ENCODE results near the gene DOCK2. TPM values are rescaled to one million over a fixed set of nuclear protein-coding genes. Genes with fewer than 3 reads are reported as not detected.

DOCK2 gene
- total RNA-seq, 1 donor from 2014 or later: 0.17 TPM

DNA sequence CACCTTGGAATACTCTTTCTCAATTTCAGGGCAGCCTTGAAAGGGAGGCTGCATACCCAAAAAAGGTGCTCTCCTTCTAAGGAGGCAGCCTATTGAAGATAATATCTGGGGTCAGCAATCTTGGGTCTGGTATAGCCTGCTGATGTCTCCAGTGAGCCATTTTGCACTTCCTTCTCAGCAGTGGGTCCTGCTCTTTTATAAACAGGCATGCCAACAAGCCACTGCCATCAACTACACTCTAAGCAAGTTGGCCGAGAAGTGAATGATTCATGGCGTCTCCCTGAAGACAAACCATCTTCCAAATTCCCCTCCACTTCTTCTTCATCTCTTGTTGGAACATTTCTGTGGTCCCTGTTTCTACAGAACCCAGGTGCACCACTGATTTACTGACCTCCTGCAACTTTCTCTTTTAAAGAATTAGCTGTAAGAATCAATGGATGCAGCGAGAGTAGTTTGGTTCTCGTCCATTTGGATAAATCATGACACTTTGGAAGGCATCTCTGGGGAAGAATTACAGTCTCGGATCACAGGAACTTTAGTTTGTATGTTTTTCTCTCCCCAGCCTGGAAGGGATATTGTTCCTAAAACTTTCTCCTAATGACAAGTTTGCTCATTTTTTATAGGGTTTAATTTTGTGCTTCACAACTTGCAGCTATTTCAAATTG, 234.9 kb downstream of the DOCK2 start:
- no peak for DNase-seq

DNA sequence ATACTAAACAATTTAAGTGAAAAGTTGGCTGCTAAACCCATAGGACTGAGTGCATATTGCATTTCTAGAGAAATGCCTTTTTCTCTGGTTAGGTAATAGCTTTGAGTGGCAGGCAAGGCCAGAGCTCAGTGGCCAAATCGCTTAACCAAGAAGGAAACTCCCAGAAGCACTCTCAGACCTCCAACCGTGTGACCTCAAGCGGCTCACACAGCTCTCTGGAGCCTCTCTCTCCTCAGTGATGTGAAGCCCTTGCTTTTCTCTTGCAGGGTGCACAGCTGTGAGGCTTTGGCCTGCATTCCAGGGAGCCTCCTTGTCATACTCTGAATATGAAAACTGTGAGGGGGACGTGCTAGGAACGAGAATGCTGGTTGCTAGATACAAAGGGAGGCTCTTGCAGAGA, 236.6 kb downstream of the DOCK2 start:
- DNase-seq: no peak

DNA sequence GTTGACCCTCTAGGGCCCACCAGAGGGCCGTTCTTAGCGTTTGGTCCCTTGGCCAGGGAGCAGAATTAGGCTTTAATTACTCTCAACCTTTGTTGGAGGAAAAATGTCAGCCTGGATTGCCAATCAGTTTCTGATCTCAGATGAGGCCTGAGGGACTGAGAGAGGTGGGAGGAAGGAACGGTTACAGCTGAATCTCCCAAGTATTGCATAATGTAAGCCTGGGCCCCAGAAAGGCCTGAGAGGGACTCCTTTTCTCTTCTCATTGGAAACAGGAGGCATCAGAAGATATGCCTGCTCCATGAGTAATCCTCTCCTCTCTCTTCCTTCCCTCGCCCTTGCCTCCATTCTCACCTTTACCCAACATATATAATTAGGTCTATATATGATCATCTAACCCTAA, 237.5 kb downstream of the DOCK2 start:
- DNase-seq: no peak

DNA sequence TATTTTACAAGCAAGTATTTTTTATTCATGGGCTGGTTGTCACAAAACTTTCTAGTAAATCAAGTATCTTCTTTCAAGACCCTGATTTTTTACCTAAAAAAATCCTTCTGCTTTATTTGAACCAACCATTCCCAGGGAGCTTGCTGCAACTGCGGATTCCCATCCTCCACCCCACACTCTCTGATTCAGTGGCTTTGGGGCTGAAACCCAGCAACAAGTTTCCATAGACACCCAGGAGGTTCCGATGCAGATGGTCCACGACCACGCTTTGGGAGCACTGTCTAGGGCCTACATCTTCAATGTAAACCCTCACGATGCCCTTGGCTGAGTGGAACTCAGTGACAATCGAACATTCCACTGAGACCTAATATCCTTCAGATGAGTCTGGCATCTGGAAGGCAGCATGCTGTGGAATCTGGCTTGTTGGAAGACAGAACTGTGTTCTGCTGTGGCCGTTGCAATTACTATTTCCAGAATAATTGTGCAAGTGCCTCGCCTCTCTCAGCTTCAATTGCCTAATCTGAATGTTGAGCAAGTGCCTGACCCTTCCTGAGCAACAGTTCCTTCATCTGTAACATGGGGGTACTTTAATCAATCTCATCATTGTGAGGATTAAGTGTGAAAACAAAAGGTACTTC, 238.1 kb downstream of the DOCK2 start:
- DNase-seq: no peak

DNA sequence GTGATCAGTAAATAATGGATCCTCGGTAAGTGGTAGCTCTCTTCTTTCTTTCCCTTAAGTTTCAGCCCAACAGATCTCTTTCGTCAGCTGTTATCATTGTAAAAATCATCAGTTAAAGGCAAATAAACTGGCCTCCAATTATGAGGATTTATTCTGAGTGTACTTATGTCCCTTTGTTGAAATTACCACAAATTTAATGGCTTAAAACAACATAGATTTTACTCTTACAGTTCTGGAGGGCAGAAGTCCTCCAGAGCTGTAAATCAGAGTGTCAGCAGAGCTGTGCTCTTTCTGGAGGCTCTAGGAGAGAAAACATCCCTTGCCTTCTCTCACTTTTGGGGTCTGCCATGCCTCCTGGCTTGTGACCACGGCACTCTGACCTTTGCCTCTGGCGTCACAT, 238.7 kb downstream of the DOCK2 start:
- no peak for DNase-seq

DNA sequence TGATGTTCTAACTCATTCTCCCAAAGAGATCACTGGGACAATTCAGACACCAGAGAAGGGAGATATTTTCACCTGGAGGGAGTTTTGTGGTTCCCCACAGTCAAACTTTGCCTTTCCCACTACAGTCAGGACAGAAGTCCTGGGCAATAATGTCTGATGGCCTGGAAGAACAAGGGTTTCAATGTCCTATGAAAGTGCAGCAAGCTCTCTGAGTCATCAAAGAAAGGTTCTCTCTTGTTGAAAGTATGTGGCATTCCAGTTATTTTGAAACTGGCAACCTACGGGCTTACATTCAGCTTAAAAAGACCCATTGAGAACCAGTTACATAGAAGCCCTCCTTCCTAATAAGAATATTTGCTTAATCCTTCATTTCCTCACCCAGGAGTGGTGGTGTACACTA, 239.3 kb downstream of the DOCK2 start:
- DNase-seq: no peak

DNA sequence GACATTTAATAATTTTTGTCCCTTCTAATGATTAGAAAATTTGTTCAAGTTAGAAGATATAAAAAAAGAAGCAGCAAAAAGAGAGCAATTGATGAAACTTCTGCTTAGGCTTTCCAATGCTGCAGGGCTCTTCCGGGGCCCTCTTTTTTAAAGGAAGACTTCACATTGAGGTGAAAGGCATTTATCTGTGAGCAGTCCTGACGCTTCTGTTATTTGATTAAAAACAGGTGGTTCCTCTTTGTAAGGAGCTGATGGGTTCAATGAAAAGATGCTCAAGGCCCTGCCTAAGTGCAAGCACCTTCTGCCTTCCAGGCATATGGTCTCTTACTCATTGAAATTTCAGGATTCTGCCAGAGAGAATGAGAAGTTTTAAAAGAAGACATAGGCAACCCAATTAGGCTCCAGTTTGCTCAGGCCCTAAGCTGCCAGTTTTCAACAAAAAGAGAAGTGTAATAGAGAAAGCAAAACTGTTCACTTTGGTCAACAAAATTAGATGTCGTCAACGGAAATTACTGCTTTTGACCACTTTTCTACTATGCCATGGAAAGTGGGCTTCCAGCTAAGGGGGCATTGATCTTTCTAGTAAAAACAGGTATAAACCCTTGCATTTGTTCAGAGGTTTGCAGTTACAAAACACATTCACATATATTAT, 243.1 kb downstream of the DOCK2 start:
- DNase-seq: no peak

DNA sequence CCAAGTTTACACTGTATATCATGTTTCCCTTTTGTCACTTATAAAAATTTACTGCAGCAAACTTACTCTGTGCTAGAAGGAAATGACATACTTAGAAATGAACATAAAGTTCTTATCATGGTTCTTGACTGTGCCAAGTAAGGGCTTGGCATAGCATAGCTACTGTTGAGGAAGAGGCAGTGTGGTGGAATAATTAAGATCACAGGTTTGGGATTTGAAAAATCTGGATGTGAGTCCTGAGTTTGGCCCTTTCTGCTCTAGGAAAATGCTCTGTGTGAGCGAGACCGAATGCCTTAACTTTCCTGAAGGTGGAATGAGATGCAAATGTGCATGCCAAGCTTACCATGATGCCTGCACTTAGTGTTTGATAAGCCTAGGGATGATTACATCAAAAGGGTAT, 243.7 kb downstream of the DOCK2 start:
- no peak for DNase-seq

DNA sequence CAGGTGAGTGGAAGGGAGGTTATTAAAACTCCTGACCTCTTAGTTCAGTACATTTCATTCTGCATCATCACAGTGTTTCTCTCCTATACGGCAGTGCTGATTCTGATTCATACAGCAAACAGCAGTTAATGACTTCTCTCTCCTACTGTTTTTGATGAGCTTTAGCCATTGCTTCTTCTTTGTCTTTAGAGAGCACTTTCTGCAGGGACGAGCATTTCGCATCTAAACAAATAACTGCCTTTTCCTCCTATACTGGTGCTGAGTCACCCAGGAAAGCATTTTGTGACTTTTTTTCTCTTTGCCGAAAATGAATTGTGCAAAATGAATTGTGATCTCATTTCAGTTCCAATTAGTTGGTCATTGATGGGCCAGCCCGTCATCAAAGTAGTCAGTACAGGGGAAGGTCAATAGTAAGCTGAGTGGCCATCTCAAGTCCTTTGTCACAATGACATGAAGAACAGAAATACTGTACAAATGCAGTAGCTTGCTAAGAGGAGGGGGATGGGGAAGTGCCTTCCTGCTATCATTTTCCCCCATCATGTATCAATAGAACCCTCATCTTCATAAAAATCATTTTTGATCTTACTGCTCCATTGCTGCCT, 244.7 kb downstream of the DOCK2 start:
- DNase-seq: no peak

DNA sequence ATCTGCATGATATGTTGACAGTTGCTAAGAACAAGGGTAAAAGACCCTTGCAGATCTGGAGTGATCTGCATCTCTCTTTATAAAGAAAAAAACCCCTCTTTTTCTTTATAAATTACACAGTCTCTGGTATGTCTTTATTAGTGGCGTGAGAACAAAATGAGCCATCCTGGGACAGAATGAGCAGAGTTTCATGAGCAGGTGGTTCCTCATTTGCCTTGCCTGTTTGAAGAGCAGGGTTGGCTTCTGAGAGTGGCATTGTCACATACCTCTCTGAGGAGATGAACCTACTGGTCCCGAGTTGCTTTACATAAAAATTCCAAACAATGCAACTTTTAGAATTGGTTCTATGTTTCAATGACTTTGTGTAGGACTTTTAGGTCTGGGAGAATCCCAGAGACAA, 249.0 kb downstream of the DOCK2 start:
- no peak for DNase-seq

DNA sequence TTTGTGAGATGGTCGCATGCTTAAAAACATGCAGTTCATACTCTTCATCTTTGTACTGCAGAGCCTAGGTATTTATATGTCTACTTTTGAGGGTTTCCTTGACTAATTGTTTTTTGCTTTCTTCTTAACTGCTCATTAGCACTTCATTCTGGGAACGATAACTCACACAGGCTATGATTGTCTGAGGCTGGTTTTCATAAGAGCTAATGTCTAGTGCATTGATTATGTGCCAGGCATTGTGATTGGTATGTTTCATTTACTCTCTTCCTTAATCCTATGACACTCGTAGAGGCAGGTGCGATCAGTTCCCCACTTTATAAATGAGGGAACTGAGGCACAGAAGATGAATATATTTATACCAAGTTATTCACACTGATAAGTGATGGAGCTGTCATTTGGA, 249.6 kb downstream of the DOCK2 start:
- DNase-seq: no peak

DNA sequence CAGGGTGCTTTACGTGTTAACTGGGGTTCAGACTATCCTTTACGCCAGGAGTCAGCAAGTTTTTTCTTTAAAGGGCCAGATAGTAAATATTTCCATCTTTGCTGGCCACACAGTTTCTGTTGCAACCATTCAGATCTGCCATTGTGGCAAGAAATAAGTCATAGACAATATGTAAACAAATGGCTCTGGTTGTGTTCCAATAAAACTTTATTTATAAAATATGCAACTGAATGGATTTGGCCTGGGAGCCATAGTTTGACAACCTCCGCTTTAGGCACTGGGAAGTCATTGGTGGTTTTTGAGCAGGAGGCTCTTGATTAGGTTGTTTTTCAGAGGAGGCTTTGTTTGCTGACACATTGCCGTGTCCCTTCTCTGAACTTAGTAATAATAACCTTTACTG, 252.5 kb downstream of the DOCK2 start:
- DNase-seq: no peak

DNA sequence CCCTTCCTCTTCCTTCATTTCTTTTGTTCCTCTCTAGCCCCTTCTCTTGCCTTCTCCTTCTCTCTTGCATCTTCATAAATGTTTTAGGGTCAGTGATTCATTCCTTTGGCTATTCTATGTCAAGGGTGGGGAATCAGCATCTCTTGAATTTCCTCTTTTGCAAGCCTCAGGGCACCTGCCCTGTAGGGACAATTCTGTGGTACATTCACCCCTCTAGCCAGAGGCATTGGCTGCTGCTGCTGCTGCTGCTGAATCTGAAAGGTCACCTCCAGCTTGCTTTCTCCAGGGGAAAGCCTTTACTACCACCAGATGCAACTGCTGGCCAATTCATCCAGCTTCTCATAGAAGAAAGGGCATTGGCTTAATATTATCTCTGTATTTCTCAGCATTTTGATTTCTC, 255.9 kb downstream of the DOCK2 start:
- no peak for DNase-seq

DNA sequence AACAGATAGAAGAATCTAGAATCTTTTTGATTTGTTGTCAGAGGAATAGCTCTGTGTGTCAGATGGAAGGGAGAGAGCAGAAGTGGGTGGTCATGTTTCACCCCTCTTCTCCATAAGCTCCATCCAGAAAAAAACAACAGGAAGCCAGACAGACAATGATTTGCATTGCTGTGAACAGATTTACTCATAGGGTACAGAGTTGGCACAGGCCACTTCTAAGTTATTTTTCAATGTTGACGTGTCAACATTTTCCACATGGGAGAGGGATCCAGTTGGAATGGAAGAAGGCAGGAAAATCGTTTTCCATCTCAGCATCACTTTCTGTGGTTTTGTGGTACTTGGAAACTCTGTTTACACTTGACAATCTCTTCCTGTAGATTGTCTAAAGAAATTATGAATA, 256.5 kb downstream of the DOCK2 start:
- DNase-seq: peak; percentile 23

DNA sequence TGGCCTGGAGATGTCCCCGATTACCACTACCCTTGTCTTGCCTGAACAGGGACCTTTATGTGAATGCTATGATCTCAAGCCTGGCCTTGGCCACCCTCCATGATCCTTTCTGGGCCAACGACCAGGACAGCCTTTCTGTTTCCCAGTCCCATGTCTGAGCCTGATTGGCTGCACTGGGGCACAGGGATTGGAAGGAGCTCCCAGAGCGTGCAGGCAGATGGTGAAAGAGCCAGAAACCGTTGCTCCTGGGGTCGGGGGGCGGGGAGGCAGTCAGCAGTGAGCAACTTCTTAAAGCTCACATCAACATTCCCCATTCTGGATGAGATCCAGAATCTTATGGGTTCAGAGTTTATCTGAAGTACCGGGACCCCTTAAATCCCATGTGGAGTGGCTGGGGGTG, 258.9 kb downstream of the DOCK2 start:
- no peak for DNase-seq

DNA sequence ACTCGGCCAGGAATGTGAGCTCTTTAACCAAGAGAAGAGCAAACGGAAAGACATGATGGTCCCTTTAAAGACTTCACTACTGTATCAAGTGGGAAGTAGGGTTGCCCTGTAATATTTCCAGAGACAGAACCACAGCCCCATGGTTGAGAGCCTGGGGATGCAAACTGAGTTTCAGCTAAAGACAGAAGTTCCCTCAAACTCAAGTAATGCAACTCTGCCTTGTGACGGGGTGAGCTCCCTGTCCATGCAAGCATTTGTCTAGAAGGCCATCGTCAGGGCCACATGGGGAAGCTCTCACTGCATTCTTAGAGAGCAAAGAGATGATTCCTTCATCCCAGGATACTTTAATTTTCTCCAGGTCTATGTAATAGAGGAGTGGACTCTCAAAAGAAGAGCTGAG, 260.4 kb downstream of the DOCK2 start:
- DNase-seq: no peak

DNA sequence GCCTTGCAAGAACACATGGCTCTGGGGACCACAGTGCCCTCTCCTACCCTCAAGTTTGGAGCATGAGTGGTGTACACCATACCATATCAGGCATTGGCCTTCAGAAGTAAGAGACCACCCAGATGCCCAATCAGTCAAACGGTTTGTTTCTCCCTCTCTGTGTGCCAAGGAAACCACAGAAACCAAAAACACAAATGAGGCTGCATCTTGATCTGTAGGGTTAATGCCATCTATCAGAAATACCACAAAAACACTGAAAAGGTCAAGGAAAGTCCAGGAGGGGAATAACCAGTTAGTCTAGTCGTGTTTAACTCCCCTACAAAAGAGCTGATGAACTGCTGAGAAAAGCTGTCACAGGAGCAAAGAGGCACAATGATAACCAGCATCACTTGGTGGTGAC, 264.8 kb downstream of the DOCK2 start:
- no peak for DNase-seq

DNA sequence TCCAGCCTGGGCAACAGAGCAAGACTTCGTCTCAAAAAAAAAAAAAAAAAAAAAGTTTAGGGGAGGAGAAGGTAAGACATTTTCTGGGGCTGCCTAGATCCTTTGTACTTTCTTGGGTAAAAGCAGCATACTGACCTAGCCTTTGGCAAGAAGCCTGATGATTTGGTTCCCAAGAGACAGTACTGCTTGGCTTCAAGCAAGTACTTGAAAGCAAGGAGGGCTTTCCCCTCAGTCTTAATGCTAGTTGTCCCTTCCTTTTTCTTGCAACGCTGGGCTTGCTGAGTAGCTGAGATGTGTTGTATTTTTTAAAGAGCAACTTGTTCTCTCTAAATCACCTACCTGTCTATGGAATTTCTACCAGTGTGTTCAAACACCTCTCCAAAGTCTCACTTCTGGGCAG, 267.0 kb downstream of the DOCK2 start:
- no peak for DNase-seq

DNA sequence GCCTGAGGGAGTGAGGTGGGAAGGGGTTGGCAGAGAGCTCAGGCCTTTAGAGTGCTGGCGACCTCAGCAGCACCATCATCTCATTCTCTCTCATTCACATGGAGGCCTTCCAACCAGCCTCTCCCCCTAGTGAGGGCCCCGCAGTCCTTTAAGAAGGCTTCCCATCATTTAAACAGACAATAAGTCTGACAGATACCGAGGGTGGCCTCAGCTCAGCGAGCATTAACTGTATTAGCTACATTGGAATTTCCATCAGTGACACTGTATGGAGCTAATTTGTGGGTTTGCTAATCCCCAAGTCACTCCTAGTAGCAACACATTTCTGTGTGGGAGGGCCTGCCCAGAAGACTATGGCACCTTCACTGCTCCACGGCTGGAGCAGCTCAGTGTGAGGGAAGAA, 267.4 kb downstream of the DOCK2 start:
- no peak for DNase-seq

DNA sequence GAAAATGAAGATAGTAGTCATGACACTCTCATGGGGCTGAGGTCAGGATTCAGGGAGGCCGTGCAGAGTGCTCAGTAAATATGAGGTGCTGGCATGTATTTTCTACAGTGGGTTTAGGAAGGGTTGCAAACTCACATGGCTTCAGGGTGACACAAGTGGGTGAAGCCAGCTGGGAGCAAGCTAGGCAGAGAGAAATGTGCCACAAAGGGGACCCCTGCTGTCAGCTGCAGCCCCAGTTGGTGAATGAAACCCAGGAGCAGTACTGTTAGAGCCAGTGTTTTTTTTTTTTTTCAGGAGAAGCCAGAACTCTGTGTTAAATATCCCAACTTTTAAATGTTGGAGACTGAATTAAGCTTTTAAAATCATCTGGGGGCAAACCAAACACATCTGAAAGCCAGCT, 267.9 kb downstream of the DOCK2 start:
- no peak for DNase-seq

DNA sequence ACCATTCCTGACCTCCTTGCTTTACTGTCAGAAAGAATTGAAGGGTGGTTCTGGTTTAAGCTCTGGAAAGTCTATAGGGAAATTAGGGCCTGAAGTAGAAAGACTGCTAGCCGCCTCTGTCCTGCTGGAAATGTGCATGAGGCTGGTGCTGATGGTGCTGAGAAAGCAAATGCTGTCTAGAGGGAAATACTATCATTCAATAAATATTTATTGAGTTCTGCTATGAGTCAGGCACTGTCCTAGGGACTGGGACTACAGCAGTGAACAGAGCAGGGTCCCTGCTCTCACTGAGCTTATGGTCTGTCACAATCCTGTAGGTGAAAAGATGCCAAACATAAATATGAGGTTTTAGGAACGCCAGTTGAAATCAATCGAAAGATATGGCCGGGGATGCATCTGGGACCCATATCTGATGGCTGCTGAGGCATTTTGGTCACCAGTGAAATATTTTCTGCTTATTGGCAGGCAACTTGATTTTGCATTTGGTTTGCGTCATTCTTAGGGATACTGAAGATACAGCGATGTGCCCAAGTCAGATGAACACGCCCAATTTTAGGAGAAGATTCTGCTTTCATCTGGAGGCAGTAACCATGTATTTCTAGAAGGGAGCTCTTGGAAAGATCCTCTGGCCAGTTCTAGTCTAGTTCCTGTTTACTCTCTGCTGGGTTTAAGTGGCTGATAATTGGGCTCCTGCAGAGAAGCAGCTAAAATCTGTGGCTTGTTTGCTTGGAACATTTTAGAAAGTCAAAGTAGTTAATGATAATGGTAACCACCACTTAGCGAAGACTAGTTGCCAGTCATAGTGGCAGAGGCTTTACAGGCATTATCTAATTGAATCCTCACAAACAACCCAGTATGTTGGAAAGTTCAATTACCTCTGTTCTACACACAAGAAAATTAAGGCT, 269.9 kb downstream of the DOCK2 start:
- DNase-seq: no peak

DNA sequence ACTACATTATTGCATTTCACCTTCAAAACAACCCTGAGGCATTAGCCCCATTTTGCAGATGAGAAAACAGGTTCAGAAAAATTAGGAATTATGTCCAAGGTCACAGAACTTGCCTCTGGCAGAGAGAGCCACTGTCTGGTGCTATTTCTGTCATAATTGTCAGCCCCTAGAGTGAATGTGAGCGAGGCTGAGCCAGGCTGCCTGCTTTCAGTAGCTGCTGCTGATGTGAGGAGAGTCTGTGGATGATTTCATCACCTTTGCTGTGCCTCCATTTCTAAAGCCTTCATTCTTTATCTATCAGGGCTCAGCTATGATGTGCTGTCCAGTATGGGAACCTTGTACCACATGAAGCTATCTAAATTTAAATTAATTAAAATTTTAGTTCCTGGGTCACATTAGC, 271.8 kb downstream of the DOCK2 start:
- no peak for DNase-seq

DNA sequence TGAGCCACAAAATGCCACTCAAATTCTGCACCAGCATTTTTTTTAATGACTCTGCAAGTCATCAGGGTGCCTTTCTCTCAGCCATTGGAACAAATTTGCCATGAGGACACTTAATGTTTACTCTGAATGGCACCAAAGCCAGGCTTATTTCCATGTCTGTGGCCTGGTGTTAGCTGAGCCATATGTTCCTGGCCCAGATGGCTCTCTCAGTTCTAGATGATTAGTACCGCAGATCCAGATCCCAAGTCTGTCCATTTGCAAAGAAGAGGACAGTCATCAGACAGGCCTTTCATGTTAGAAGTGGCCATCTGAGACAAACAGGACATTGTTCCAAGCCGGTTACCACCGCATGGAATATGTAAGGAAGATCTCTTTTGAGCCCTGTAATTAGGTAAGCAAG, 272.9 kb downstream of the DOCK2 start:
- DNase-seq: no peak

Measured in dermis blood vessel endothelial cell (primary cell).